ENCODE results near the gene HOXA13. TPM values are rescaled to one million over a fixed set of nuclear protein-coding genes. Genes with fewer than 3 reads are reported as not detected.

The HOXA13 gene
- total and polyA plus RNA-seq, 10 of the 15 experiments (the other 5 are each of a cell fraction or from before 2014, with no cell fraction given): not detected

DNA sequence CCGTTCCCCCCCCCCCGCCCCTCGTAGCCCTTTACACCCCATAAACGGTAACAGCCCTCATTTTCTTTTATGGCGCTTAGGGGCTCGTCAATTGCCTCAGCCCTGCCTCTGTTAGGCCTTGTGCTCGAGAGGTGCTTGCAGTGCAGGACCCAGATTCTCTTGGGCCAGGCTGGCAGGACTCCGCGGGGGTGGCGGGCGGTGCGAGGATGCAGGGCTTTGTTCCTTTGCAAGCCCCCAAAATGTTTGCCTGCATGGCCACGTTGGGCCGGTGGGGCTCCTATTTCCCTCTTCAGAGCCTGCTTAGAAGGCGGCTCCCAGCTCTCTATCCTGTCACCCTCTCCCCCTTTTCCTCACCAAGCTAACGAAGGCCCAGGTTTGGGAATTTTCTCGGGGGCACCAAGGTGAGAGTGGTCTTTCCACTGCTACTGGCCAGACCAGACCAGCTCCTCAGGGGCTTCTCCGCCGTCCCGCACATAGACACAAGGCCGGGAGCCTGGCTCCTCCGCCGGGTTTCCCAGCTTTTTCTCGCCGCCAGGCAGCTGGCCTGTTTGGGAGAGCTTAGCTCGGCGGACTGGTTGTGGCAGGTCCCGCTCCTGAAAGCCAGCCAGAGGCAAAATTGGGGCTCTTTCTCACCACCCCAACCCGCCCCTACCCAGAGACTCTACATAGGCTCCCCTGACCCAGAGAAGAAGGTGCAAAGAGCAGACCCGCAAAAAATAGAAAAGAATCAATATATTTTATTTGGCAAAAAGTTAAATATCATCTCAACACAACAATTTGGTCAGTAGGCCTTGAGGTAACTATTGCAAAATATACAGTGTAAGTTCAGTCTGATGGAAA, 38.0 kb downstream of the HOXA13 start:
- peaks cover 18 to 46% of the 10 kb centered on the region in 2 experiments for H3K27me3 ChIP-seq (replicated peaks in 1 of 2; ENCODE audit: control insufficient read depth in 2 of 2, insufficient read depth in 2 of 2, low read length in 1 of 2)
- H3K36me3 ChIP-seq (ENCODE audit: control insufficient read depth in 2 of 2, insufficient read depth in 2 of 2, low read length in 1 of 2): no peaks in the 10 kb centered on the region
- FAIRE-seq (no peak), DNase-seq (ENCODE audit: low read depth, low spot score) (no peak), ATAC-seq (no peak)
- intact Hi-C loops (cut with micrococcal nuclease; ENCODE audit: unreplicated experiment) (loop anchor here (1.0 to 5.0 kb wide), 6 partner anchors 305 to 1270 kb away; no protein-coding TSS in a partner anchor), in situ Hi-C loops (cut with MboI) (loop anchor here (25.0 kb wide), 1 partner anchor 1075 kb away; no protein-coding TSS in a partner anchor)
- ChIA-PET RAD21 (ENCODE audit: unreplicated experiment) (interaction anchor here (1.1 to 3.8 kb wide), 11 partner anchors 12 to 1269 kb away, joined by 3 to 46 read pairs (median 7); no protein-coding TSS in a partner anchor), SMC1A (ENCODE audit: uncharacterized antibody, unreplicated experiment) (interaction anchor here (0.9 to 2.2 kb wide), 6 partner anchors 12 to 792 kb away, joined by 3 to 13 read pairs (median 4); no protein-coding TSS in a partner anchor), POLR2A (interaction anchor here (0.6 kb wide), 1 partner anchor 1600 kb away, joined by 5 read pairs; no protein-coding TSS in a partner anchor), CTCF (interaction anchor here (0.6 to 4.6 kb wide), 17 partner anchors 11 to 877 kb away, joined by 3 to 100 read pairs (median 6); partner anchors contain the start of gene HOXA3)
- H3K27ac ChIP-seq (ENCODE audit: control insufficient read depth, insufficient read depth): no peak overlapping the region
- WGBS (ENCODE audit: insufficient coverage, insufficient replicate concordance, low lambda C conversion rate, missing lambda C conversion rate): 30% methylated on average over 27 of the region's 30 CpGs
- BruUV-seq (replicated peaks): no TSS peak
- peaks cover 2% of the 10 kb centered on the region; the same call in 1 of the 3 replicates for H3K9me3 ChIP-seq (replicated peaks; ENCODE audit: control insufficient read depth, insufficient read depth, low read length)
- no peak overlapping the region for H3K4me3 ChIP-seq
- no peak overlapping the region for H2AFZ ChIP-seq (ENCODE audit: control insufficient read depth, low read depth, low read length)
- no peaks in the 10 kb centered on the region for H4K20me1 ChIP-seq (ENCODE audit: control insufficient read depth, insufficient read depth)
- H3K9ac ChIP-seq (ENCODE audit: control insufficient read depth, insufficient read depth, low read length): no peak overlapping the region
- H3K79me2 ChIP-seq (ENCODE audit: control insufficient read depth, insufficient read depth, low read length): no peaks in the 10 kb centered on the region
- TF ChIP-seq RELA (IDR thresholded peaks at IDR 0.05; ENCODE audit: borderline replicate concordance, partially characterized antibody): no peak
- no peak for TF ChIP-seq WRNIP1 (IDR thresholded peaks at IDR 0.05; ENCODE audit: borderline replicate concordance, low read depth, low read length)
- no peak for TF ChIP-seq MEF2B (IDR thresholded peaks at IDR 0.05; ENCODE audit: partially characterized antibody, poor library complexity, severe bottlenecking)
- no peak for TF ChIP-seq ZNF24 (IDR thresholded peaks at IDR 0.05)
- no peak for TF ChIP-seq NFYA (IDR thresholded peaks at IDR 0.05; ENCODE audit: borderline replicate concordance, low read depth, low read length)
- TF ChIP-seq ATF7 (IDR thresholded peaks at IDR 0.05; ENCODE audit: low read depth): no peak
- TF ChIP-seq SMC3 (IDR thresholded peaks at IDR 0.05; ENCODE audit: borderline replicate concordance, low read length): no peak
- TF ChIP-seq, protein P1, sequence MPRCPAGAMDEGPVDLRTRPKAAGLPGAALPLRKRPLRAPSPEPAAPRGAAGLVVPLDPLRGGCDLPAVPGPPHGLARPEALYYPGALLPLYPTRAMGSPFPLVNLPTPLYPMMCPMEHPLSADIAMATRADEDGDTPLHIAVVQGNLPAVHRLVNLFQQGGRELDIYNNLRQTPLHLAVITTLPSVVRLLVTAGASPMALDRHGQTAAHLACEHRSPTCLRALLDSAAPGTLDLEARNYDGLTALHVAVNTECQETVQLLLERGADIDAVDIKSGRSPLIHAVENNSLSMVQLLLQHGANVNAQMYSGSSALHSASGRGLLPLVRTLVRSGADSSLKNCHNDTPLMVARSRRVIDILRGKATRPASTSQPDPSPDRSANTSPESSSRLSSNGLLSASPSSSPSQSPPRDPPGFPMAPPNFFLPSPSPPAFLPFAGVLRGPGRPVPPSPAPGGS (IDR thresholded peaks at IDR 0.05; ENCODE audit: borderline replicate concordance, insufficient read depth, low read depth, low read length, poor library complexity, severe bottlenecking): no peak
- H3K4me1 ChIP-seq (ENCODE audit: control insufficient read depth, insufficient read depth, low read length): no peaks in the 10 kb centered on the region
- no peak overlapping the region for H3K4me2 ChIP-seq (ENCODE audit: control insufficient read depth, insufficient read depth)
